Fibroblast of villous mesenchyme (primary cell): ENCODE results near the gene AANAT. TPM values are rescaled to one million over a fixed set of nuclear protein-coding genes. Genes with fewer than 3 reads are reported as not detected.

Experiments used
- DNase-seq: peaks from one replicate; pipeline ENCODE4 v3.0.0-alpha.2; 2010; ENCODE audit warnings: low read depth
- H3K4me3 ChIP-seq: 2 replicates; pipeline ENCODE4 v1.5.1; 2011; ENCODE audit warnings: low read depth, mild to moderate bottlenecking, low read length
- CTCF ChIP-seq: IDR thresholded peaks from 2 replicates; pipeline ENCODE4 v1.5.1; 2012; ENCODE audit warnings: low read depth, mild to moderate bottlenecking, low read length; ENCODE audit not compliant: insufficient read depth
- total RNA-seq: library from RNA; depleted of rRNA; stranded (reverse); fragments of >200 nt; gene quantifications from 2 replicates; pipeline ENCODE4 v1.2.3, GENCODE V29; 2012

Gene AANAT
- total RNA-seq, 1 donor: not detected

GRCh38 chr17:76453431-76453743 is 14.0 kb upstream of the AANAT start:
- TF ChIP-seq CTCF: no peak
- no peak for DNase-seq
- no peak overlapping the region for H3K4me3 ChIP-seq

- DNase-seq: peak; percentile 61
- no peak overlapping the region for H3K4me3 ChIP-seq
- peak; percentile 75 for TF ChIP-seq CTCF
Measured at GRCh38 chr17:76458580-76459490, 8.6 kb upstream of the AANAT start.

- TF ChIP-seq CTCF: no peak
- no peak for DNase-seq
- no peak overlapping the region for H3K4me3 ChIP-seq
Measured at GRCh38 chr17:76459674-76460073, 7.7 kb upstream of the AANAT start.

- no peak for DNase-seq
- H3K4me3 ChIP-seq: no peak overlapping the region
- TF ChIP-seq CTCF: no peak
Measured at GRCh38 chr17:76461765-76462555, 5.4 kb upstream of the AANAT start.

GRCh38 chr17:76462556-76463290 is 4.7 kb upstream of the AANAT start:
- DNase-seq: no peak
- no peak for TF ChIP-seq CTCF
- no peak overlapping the region for H3K4me3 ChIP-seq

GRCh38 chr17:76466775-76467130 is 650 bp upstream of the AANAT start:
- TF ChIP-seq CTCF: no peak
- H3K4me3 ChIP-seq: no peak overlapping the region
- DNase-seq: no peak
